Right atrium auricular region (tissue), 2 donors: Measurements from ENCODE around the gene MROH2A. TPM values are rescaled to one million over a fixed set of nuclear protein-coding genes. Genes with fewer than 3 reads are reported as not detected.

Experiments used
- DNase-seq: peaks from one replicate; pipeline ENCODE4 v3.0.0-alpha.2; 2019; ENCODE audit warnings: low spot score
- H3K27ac ChIP-seq, 2 donors: fragments of 200-600 bp; sonication (generic); 1 replicate in 1 of 2; 2 replicates in 1 of 2; pipeline ENCODE4 v1.5.1; 2016 to 2019
- H3K27me3 ChIP-seq, 2 donors: fragments of 200-600 bp; sonication (generic); one replicate each; pipeline versions ENCODE4 v1.5.1 to v1.6.0; 2017 to 2019
- H3K36me3 ChIP-seq: fragments of 200-600 bp; sonication (generic); one replicate; pipeline ENCODE4 v1.5.1; 2016
- H3K4me1 ChIP-seq, 2 donors: fragments of 200-600 bp; sonication (generic); one replicate each; pipeline versions ENCODE4 v1.5.1 to v1.6.0; 2017 to 2019
- H3K4me3 ChIP-seq, 2 donors: fragments of 200-600 bp; sonication (generic); 1 replicate in 1 of 2; 2 replicates in 1 of 2; pipeline ENCODE4 v1.5.1; 2017 to 2019; ENCODE audit warnings: mild to moderate bottlenecking in 1 of 2, moderate library complexity in 1 of 2
- H3K9me3 ChIP-seq, 2 donors: fragments of 200-600 bp; sonication (generic); one replicate each; pipeline ENCODE4 v1.5.1; 2019
- total RNA-seq, 2 donors: library from RNA; depleted of rRNA; stranded (reverse); fragments of >200 nt; gene quantifications; one replicate each; pipeline ENCODE4 v1.1.0, GENCODE V29; 2016
- TF ChIP-seq, protein P1 (sequence below), 2 donors: fragments of 200-600 bp; sonication (generic); IDR thresholded peaks; one replicate each; pipeline ENCODE4 v1.5.1; 2019; ENCODE audit warnings: antibody characterized with exemption in 2 of 2

Gene MROH2A
- total RNA-seq, 2 donors from 2014 or later, result not detected

- Histone ChIP-seq H3K36me3 (no peaks in the 10 kb centered on the region), H3K27ac (no peak overlapping the region), H3K9me3 (no peaks in the 10 kb centered on the region), H3K27me3 (no peaks in the 10 kb centered on the region), H3K4me1 (no peaks in the 10 kb centered on the region), H3K4me3 (no peak overlapping the region)
- TF ChIP-seq, protein P1, sequence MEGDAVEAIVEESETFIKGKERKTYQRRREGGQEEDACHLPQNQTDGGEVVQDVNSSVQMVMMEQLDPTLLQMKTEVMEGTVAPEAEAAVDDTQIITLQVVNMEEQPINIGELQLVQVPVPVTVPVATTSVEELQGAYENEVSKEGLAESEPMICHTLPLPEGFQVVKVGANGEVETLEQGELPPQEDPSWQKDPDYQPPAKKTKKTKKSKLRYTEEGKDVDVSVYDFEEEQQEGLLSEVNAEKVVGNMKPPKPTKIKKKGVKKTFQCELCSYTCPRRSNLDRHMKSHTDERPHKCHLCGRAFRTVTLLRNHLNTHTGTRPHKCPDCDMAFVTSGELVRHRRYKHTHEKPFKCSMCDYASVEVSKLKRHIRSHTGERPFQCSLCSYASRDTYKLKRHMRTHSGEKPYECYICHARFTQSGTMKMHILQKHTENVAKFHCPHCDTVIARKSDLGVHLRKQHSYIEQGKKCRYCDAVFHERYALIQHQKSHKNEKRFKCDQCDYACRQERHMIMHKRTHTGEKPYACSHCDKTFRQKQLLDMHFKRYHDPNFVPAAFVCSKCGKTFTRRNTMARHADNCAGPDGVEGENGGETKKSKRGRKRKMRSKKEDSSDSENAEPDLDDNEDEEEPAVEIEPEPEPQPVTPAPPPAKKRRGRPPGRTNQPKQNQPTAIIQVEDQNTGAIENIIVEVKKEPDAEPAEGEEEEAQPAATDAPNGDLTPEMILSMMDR (IDR thresholded peaks at IDR 0.05), result no peak
- DNase-seq, result no peak
Measured at GRCh38 chr2:233824373-233824772, 46.2 kb downstream of the MROH2A start.

- Histone ChIP-seq H3K9me3 (no peaks in the 10 kb centered on the region), H3K4me1 (no peaks in the 10 kb centered on the region), H3K27me3 (no peaks in the 10 kb centered on the region), H3K4me3 (no peak overlapping the region), H3K27ac (no peak overlapping the region), H3K36me3 (no peaks in the 10 kb centered on the region)
- TF ChIP-seq, protein P1 (IDR thresholded peaks at IDR 0.05), result no peak
- DNase-seq, result no peak
Measured at GRCh38 chr2:233828546-233829192, 50.5 kb downstream of the MROH2A start.

GRCh38 chr2:233829193-233830110, 51.3 kb downstream of the MROH2A start:
- H3K27me3 ChIP-seq, result no peaks in the 10 kb centered on the region
- H3K4me3 ChIP-seq, result no peak overlapping the region
- TF ChIP-seq, protein P1 (IDR thresholded peaks at IDR 0.05), result no peak
- no peaks in the 10 kb centered on the region for H3K4me1 ChIP-seq
- DNase-seq, result no peak
- H3K36me3 ChIP-seq, result no peaks in the 10 kb centered on the region
- H3K9me3 ChIP-seq, result no peaks in the 10 kb centered on the region
- no peak overlapping the region for H3K27ac ChIP-seq

DNA sequence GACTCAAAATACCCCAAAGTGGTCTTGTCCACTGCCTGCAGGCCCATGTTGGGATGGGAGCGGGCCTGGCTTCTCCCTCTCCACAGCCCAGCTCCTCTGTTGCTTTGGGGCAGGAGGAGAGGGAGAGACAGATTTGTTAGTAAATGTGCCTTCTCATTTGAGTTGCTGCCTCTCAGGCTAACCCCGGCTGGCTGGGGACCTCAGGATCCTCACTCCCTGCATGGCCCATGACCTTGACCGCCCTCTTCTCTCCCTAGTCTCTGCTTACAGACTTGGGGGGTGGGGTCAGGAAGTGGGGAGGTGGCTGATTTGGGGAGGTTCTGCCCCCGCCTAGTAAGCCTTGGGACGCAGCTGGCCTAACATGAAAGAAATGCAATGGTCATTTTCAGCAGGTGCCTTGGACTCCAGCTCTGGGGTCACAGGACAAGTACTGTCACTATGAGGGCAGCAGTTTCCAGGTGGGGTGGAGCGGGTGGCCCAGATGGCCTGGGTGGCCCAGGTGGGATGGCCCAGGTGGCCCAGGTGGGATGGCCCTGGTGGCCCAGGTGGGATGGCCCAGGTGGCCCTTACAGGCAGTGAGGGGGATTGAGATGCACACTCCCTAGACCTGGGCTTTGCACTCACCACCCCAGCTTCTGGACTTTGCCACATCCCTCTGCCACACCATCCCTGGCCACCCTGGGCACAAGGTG, 52.1 kb downstream of the MROH2A start:
- H3K27ac ChIP-seq, result no peak overlapping the region
- TF ChIP-seq, protein P1 (IDR thresholded peaks at IDR 0.05), result no peak

DNA sequence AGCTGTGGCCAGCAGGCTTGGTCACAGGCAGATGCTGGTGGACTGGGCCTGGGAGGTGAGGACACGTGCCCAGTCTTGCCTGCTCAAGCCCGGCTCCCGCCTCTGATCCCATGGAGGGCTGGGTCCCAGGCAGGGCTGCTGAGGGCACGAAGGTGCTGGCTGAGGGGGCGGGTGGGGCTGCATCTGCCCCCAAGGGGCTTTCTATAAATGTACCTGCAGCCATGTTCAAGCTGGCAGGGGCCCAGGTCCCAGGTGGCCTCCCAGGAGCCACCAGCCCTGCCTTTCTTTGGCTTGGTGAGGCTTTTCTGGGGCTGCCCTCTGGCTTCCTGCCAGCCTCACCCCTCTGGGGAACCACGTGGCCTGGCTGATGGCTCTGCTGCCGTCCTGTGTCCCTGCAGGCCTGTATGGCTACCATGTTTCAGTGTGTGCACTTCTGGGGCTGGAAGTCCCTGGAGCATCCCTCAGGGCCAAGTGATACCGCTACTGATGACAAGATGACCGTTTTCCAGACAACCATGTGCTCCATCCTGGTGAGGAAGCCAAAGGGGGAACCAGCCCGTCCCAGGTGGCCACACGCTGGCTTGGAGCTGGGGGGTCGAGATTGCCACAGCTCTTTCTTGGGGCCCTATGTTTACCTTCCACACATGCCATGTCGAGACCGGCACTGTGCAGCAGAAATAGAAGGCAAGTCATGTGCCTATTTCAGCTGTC, 53.0 kb downstream of the MROH2A start:
- H3K27me3 ChIP-seq, result no peaks in the 10 kb centered on the region
- no peaks in the 10 kb centered on the region for H3K9me3 ChIP-seq
- H3K4me1 ChIP-seq, result no peaks in the 10 kb centered on the region
- no peaks in the 10 kb centered on the region for H3K36me3 ChIP-seq
- no peak overlapping the region for H3K4me3 ChIP-seq
- H3K27ac ChIP-seq, result no peak overlapping the region
- no peak for DNase-seq
- TF ChIP-seq, protein P1 (IDR thresholded peaks at IDR 0.05), result no peak

More for the DNA sequence above, 52.1 kb downstream of the MROH2A start:
- no peak for DNase-seq
- H3K36me3 ChIP-seq, result no peaks in the 10 kb centered on the region
- no peaks in the 10 kb centered on the region for H3K27me3 ChIP-seq
- H3K4me3 ChIP-seq, result no peak overlapping the region
- H3K4me1 ChIP-seq, result no peaks in the 10 kb centered on the region
- no peaks in the 10 kb centered on the region for H3K9me3 ChIP-seq
